Measurements from ENCODE around the gene BLID.

The BLID gene, protein sequence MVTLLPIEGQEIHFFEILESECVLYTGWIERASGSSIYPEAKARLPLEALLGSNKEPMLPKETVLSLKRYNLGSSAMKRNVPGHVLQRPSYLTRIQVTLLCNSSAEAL

DNA sequence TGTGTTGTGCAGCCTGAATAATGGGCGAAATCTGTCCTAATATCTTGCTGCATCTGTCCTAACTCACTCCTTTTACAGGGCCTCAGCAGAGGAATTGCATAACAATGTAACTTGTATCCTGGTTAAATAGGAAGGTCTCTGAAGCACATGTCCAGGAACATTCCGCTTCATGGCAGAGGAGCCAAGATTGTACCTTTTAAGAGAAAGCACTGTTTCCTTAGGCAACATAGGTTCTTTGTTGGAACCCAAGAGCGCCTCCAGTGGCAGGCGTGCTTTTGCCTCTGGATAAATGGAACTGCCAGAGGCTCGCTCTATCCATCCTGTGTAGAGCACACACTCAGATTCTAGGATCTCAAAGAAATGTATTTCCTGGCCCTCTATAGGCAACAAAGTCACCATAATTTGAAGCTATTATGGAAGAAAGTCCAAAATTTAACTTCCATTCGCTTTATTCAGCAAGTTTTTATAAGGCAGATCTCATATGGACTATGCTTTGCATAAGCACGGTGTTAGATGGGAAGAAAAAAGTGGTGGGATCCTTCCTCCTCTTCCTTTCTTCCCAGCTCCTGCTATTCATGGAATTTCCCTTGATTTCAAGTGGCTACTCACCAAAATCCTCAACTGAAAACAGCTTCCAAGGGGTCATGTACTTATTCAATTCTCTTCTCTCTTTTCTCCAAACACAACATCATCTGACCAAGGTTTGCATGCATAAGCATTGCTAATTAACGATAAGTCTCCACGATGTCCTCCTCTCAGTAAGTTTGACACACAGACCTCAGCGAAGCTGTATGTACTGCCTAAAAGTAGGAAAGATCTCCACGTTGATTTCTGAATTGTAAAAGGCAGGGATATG lies at the start of gene BLID:
BLID (minus strand) TSS at position 692 of the 856 bp plus-strand sequence; CDS start at position 399, 293 bp downstream.
- DNase-seq (ENCODE audit: low spot score) = peak; percentile 73

GRCh38 chr11:122163053-122163819 lies 47.2 kb upstream of the BLID start:
- no peak for DNase-seq (ENCODE audit: low spot score)

GRCh38 chr11:122162095-122162494 lies 46.1 kb upstream of the BLID start:
- DNase-seq (ENCODE audit: low spot score) = no peak

DNA sequence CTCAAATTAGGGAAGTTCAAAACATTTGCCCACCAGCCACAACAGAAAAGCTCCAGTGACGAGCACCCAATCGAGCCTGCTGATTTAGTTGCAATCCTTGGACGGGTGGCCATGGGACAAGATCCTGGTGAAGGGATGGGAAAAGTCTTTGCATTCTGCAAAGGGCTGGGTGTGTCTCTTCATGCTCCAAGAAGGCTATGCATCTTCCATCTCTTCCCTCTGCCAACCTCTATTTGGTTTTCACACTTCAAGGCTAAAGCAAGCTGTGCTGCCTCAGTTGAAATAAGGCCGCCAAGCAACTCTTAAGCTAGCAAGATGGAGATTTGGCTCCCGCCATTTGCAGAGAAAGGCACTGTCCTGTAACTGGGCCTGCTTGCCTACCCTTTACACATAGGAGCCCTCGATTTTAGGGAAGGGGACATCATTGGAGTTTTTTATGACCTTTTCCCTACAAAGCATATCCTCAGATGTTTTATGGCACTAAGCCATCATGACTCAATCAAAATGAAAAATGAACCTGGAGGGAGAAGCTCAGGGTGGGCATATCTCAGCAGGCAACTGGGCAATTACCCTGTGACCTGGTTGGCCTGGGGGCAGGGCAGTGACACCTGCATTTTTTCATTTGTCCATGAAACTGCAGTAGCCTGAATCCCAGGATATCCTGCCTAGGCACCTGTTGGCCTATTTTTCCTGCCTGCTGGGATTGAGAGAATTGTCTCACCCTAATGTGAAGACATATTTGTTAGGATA lies 45.0 kb upstream of the BLID start:
- DNase-seq (ENCODE audit: low spot score) = no peak

- DNase-seq (ENCODE audit: low spot score) = no peak
Observed at GRCh38 chr11:122159861-122160260, 43.8 kb upstream of the BLID start.

DNA sequence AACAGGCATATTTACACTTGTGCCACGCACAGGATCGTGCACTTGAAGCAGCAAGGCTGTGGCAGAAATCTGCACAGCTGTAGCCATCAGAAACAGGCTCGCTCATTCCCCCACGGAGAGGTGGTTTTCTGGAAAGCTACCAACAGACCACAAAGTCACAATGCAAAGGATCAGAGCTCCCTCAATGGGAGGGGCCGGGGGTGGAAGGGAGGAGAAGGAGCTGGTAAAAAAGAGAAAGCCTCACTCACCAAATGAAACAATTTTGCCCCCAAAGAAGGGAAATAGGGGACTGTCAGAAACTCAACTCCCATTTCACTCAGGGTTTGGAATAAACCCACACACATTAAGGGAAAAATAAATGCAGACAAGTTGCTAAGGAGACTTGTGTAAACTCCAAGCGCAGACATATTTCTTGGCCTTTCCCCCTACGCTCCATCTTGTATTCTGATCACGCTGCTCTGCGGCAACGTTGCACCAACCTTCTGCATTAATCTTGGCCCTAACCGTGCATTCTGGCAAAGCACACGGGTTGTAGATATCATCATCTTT lies 43.2 kb upstream of the BLID start:
- DNase-seq (ENCODE audit: low spot score) = peak; percentile 78

DNA sequence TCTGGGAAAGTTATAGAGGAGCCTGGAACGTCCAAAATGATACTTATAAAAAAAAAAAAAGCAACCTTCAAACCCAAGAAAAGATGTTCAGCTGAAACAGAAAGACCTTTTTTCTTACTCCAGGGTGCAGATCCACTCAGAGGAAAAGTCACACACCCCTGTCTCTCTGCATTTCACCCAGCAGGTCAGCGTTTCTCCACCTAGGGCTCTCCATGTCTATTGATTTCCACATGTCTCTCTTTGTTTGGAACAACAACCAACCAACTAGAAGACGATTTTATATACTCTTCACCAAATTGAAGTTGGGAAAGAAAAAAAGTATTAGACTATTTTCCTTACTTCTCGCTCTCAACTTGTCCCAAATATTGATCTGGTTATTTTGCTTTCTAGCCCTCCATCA lies 42.2 kb upstream of the BLID start:
- DNase-seq (ENCODE audit: low spot score) = no peak

DNA sequence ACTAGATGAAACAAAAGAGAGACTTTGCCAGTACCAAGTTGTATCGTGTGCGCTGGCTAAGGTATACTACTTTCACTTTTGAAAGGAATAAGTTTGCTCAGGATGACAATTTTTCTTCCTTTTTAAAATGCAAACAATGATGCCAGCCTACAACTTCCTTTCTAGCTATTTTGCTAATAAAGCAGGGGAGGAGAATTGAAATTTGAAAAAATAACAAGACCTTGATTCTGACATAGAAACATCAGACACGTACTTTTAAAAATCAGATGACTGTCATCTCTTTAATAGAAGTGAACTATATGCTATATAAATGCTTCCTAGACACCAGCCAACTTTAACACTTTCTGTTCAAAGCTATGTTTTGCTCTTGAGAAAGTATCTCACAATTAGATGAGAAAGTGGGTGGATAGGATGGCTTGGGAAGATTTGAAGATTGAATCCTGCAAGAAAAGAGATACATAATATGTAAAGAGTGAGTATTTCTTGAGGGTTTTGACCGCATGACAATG lies 41.7 kb upstream of the BLID start:
- DNase-seq (ENCODE audit: low spot score) = no peak

- DNase-seq (ENCODE audit: low spot score) = peak; percentile 70
Observed at GRCh38 chr11:122156940-122157382, 40.9 kb upstream of the BLID start.

GRCh38 chr11:122155765-122156527 lies 39.9 kb upstream of the BLID start:
- DNase-seq (ENCODE audit: low spot score) = peak; percentile 69

- DNase-seq (ENCODE audit: low spot score) = no peak
Observed at GRCh38 chr11:122154994-122155393, 39.0 kb upstream of the BLID start.

- no peak for DNase-seq (ENCODE audit: low spot score)
Observed at GRCh38 chr11:122154227-122154626, 38.2 kb upstream of the BLID start.

DNA sequence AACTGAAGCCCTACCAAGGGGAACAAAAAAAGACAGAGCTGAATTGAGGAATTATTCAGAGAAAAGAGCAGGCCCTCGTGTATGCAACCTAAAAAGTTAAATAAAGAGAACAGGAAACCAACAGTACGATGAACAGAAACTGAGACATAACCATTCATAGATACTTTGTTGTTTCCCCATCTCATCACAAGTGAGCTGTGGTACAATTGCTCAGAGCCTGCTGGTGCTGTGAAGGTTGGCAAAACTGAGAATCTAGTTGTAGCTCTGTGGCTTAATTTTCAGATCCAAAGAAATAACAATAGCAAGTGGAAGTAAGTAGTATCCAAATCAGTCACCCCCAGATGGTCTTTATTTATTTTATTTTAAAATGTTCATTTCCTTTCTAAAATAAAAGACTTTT lies 37.7 kb upstream of the BLID start:
- no peak for DNase-seq (ENCODE audit: low spot score)

DNA sequence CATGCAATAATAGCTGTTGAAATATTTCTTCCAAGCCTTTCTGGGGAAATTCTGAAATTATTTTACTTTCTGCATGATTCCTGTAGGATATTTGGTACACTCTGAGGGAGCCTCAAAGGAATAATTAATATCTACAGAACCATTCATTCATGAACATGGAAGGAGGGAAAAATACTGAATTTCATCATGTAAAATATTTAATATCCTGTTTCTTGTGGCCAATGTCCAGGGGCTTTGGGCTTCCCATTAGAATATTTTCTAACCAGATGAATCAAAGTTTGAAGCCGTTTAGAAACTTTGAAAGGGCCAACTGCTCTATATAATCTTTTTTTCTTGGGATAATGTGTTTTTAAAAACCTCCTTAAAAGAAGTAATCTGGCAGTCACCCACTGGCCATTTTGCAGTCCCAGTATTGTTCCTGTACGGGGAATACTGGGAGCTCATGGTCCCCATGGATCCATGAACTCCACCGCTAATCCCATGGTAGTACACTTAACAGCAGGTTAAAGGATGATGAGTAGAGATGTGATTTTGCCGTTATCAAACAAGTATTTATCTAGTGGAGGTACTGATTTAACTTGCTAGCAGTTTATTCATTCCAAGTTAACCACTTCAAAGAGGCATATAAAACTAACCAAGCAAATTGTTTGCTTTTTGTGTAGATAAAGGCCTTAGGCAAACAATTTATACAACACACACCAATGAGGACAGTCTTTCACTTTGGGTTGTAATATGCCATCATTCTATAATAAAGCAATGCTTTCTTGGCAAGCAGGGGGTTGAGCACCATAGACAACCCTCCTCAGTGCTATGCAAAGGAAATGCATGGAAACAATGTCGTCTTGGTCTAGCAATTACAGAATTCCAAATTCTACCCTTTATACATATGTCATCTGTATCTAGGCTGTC lies 34.5 kb upstream of the BLID start:
- no peak for DNase-seq (ENCODE audit: low spot score)

DNA sequence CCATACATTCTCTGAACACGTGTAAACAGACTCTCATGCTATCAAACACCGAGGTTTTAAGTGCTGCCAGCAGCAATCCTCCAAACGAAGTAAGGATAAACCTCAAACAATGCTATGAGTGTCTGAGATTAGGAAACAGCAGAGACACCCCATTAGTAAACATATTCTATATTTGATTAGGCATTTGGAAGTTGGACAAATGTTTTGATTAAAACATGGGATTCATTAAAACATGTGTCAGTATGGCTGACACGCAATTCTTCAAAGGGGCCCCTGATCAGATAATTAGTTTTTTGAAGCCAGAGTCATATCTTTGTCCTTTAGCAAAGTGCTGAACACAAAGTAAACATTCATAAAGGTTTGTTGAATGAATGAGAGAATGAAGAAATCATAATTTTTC lies 33.2 kb upstream of the BLID start:
- DNase-seq (ENCODE audit: low spot score) = no peak

DNA sequence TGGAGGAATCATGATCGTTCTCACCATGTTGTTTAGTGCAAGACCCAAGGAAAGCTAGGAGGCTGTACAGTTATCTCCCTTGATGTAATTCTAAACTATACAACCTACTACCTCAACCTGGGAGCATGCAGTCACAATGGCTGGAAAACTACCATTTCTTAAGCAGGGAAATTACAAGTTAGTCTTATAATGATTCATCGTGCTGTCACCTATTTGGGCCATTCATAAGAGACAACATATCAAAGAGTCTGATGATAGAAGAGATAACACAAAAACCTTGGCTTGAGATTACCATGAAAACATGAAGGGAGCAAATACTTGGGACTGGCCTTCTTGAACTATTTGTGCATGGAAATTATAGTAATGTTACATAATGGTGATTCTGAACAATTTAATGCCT lies 30.5 kb upstream of the BLID start:
- no peak for DNase-seq (ENCODE audit: low spot score)

DNA sequence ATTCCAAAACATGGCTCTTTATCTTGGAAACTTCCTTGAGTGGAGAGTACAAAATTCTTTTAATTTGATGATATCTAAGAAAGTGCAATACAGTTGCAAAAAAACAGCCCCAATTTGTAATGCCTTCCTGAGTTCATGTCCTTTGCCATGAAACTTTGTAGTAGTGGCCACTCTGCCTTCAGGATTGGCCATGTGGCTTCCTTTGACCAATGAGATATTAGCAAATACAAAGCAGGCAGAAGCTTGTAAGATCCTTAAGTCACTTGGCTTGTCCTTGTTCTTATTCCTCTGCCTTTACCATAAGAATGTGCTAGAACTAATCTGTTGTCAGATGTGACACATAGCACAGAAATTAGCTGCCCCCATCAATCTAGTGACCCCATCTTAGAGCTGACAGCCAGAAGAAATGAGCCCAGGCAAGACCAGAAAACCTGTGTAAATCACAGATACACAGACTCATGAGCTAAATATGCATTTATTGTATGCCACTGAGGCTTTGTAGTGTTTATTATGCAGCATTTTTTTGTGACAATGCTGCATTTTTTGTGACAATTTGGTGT lies 29.8 kb upstream of the BLID start:
- DNase-seq (ENCODE audit: low spot score) = no peak

- DNase-seq (ENCODE audit: low spot score) = no peak
Observed at GRCh38 chr11:122144752-122145151, 28.7 kb upstream of the BLID start.

GRCh38 chr11:122141725-122142124 lies 25.7 kb upstream of the BLID start:
- DNase-seq (ENCODE audit: low spot score) = peak; percentile 79

Data from globus pallidus (tissue), 1 donor.